NCI-H1105 treated with DMSO at 0.1 percent for 48 hours (cell line): ENCODE data around the gene PJVK.

Experiments used
- DNase-seq: peaks from one replicate; lab custom pipeline; 2025; lab: John Stamatoyannopoulos, UW

Gene PJVK

DNA sequence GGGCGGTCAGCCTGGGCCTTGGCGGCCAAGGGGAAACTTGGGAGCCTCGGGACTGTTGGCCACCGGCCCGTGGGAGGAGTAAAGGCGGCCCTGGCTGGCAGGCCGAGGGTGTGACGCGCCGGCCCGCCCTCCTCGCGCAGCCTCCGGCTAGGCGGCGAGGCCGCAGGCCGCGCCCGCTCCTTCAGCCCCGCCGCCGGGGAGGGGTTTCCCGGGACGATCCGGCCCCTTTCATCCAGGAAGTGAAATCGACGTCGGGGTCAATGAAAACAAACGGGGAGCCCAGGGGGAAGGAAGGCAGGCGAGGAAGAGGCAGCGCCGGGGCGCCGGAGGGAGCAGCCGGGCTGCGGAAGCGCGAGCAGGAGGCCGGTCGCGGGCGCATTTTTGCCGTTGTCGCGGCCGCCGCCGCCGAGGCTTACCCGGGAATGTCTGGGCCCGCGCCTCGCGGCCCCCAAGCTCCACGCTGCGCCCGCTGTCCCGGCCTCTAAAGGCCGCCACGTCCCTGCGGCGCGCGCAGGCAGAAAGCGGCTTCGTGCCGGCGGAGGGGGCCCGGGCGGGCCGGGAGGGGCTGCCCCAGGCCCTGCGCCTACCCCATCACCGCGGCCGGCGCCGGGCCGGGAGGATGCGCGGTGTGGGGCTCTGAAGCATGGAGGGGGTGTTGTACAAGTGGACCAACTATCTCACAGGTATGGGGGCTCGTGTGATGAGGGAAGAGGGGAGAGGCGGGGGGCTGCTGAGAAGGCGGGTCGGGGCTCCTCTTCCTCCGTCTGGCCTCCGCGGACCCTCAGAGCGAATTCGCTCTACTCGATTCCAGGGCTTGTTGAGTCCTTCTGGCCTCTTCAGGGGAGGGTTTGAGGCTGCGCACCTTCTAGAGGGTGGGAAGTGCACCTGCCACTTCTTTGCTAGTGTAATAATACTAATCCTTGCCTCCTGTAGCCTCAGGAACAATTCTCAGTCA, 29.3 kb downstream of the PJVK start, which contains the start of gene PLEKHA3:
PLEKHA3 (plus strand) TSS at position 231 of the 955 bp plus-strand sequence; CDS start at position 644, 413 bp downstream.
- peak; percentile 88 for DNase-seq

DNA sequence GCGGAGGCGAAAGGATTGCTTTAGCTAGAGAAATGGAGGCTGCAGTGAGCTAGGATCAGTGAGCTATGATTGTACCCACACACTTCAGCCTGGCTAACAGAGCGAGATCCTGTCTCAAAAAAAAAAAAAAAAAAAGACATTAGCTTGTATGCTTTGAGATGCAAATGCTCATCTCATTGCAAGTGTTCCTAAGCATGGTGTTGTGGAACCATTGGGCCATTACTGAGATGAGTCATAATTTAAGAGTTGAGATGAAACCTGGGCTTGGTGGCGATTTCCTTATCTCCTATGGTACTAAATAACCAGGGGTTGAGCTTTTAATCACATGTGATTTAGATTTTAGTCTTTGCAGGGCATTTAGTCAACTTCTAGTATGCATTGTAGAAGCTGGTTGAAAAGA, 31.3 kb downstream of the PJVK start:
- DNase-seq = no peak

DNA sequence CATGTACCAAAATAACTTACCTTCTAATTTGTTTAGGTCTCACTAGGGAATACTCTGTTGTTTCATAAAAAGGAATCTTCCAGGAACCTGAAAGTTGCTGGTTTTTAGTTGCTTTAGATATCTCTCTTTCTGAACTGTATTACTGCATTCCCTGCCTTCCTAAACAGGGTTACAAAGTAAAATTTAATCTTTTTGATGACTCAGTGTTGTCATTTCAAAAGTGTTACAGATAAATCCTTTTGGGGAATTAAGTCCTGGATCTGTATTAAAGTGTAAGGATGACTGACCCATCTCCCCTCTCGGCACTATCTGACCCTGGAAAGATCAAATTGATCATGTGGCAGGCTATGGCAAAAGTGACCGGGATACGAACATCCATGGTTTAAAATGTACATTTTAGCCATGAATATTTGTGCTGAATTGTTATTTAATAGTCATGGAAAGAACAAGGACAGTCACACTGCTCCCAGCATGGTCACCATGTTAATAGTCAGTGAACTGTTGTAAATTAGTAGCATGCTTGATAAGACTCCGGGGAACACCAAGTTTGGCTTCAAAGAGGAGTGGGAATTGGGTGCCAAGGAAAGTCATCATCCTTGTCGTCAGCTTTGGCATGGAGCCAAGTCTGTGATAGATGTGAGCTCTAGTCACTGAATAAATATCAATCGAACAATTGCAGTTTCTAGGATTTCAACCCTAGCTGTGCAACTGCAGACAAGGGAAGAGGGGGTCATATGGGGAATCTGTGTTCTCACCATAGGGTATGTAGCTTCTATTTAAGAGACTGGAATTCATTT, 33.3 kb downstream of the PJVK start:
- DNase-seq = peak; percentile 69

DNA sequence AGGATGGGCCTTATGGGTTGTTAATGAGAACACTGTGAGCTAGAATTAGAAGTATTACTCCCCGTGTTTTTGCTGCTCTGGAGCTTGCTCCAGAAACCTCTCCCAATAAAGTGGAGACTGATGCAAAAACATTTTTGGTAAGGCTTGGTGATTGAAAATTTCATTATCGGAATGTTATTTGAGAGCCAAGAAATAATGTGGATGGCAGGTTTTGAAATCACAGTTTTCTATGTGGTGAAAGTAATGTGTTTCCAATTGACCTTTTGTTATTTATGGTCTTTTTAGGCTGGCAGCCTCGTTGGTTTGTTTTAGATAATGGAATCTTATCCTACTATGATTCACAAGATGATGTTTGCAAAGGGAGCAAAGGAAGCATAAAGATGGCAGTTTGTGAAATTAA, 34.2 kb downstream of the PJVK start:
- no peak for DNase-seq

DNA sequence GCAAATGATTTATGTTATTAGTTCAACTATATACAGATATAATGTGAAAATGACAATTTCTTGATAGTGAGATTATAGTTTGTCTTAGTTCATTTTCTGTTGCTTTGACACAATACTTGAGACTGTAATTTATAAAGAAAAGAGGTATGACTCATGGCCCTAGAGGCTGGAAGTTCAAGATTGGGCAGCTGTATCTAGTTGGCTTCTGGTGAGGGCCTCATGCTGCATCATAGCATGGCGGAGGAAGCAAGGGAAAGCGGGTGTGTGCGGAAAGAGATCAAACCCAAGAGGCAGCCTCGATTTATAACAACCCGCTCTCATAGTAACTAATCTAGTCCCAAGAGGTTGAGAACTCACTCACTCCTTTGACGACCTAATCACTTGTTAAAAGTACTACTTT, 40.4 kb downstream of the PJVK start:
- DNase-seq = no peak

DNA sequence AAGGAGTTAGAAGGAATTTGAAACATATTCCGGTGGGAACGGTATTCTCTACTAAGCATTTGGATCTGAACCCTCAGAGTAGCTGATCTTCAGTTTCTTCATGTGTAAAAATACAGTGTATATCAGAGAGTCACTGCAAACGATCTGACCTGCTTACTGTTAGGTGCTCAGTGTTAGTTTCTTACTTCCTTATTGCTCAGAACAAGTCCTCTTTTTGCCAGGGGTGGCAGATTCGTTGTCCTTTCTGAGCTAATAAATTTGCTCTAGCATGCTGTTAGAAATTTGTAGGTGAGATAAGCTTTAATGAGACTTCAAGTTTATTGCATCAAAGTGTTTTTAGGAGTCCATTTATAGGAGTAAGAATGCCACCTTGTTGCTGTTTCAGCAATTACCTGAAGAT, 44.9 kb downstream of the PJVK start:
- DNase-seq = no peak

DNA sequence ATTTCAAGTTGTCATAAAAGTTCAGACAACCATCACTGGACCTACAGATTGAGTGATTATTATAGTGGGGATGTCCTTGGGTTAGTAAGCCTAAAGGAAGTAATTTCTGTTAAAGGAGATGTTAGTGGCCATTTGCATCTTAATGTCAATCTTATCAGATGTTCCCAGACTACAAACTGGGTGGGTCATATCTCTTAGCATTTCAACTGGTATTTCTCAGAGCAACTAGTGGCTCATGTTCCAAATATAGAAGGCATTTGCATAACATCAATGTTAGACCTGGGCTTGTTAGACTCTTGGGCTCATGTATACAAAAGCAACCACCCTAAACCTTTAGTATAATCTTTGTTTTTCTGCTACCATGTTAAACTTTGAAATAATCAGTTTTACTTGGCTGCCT, 47.0 kb downstream of the PJVK start:
- DNase-seq = no peak

DNA sequence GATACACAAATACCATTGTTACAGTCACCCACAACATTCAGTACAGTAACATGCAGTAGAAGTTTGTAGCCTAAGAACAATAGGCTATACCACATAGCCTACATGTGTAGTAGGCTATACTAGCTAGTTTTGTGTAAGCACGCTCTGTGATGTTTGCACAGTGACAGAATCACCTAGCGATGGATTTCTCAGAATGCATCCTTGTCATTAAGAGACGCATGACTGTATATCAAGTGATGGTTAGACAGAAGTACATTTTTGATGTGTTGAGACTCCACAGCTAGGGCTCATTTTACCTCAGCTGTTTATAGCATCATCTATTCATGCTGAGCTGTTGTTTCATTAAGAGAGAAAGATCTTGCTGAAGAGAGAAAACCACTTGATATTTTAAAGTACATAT, 48.5 kb downstream of the PJVK start:
- DNase-seq = no peak

DNA sequence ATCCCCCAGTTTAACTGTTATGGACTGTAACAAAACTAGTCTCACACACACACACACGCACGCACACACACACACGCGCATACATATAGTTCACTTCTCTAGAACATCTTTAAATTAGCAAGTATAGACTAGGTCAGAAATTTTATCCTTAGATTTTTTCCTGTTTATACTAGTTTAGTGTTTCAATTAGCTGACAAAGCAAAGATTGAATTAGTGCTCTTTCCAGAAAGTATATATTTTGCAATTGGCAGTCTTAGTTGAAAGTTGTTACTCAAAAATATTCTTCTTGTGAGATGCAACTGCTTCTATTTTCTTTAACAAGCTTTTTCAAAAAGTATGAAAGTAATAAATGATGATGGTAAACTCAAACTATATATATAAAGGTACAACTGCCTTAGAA, 51.6 kb downstream of the PJVK start:
- no peak for DNase-seq

DNA sequence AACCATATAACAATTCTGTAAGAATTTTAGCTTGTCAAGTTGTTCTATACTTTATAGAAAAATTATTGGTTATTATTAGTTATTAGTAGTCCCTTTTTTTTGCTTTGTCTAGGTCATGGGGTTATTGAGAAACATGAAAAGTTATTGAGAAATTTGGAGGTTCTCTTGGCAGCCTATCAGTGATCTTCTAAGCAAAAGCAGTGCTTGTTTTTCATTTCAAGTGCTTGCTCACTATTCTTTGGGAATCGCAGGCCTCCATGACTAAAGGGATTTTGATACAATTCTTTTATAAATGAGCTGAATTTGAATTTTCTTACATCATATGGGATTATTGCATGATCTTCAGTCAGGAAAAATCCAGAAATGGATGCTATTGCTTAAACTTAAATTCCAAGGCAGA, 54.9 kb downstream of the PJVK start:
- DNase-seq = no peak

DNA sequence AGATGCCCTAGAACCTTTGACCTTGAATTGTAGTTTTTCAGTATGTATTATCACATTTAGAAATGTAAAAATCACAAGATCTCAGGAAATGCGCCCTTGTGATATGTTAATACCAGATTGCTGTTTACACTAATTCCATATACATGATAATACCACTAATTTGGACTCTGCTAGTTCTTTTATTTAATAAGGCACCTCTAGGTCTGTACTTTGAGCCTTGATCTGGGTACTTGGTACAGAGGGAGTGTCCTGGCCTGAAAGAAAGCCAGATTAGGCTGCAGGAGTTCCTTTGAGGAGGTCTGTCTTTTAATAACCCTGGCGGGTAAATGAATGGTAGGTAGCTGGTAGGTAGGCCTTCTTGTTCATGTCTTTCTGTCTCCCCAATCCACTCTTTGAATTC, 55.3 kb downstream of the PJVK start:
- DNase-seq = no peak

DNA sequence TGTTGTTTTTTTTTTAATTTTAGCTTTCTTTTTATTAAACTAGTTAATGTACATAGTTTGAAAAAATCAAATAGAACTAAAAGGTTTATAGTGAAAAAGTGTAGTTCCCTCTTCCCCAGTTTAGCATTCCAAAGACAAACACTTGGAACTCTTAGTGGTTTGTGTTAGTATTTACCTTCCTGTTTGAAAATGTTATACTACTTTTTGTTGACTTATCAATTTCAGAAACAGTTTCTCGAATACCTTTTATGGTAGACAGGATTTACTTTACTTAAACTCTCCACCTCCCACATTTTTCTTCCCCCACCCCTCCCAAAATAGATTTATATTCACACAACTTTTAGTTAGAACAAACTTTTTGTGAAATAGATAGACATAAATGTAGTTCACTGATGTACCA, 55.8 kb downstream of the PJVK start:
- no peak for DNase-seq

DNA sequence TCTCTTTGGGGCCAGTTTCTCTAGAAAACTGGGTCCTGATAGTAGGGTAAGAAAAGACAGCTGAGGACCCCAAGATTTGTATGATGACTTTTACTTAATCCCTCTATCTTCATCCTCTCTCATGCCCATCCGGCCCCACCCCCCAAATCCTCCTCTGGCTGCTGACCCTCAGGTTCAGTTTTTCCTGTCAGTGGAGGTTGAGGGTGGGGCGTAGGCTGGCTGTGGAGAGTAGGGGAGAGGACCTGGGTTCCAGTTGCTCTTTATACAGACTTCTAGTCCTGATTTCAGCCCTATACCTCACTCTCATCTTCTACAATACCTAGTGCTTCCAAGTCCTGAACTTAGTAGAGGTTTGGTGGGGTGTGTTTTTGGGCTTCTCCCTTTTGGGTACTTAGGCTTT, 57.5 kb downstream of the PJVK start:
- DNase-seq = no peak

DNA sequence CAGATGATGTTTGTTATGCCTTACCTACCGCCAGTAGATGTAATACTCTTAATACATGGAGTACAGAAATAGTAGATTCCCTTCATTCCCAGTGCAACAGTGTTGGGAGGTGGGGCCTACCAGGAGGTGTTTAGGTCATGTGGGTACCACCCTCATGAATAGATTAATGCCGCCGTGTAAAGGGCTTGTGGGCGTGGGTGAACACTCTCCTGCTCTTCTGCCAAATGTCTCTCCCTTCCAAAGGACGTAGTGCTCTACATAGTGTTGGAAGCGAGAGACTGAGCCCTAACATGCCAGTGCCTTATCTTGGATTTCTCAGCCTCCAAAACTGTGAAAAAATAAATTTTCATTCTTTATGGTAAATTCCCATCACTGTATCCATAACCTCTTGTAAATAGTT, 59.2 kb downstream of the PJVK start:
- no peak for DNase-seq
